Measurements from ENCODE around the gene SLC47A1. TPM values are rescaled to one million over a fixed set of nuclear protein-coding genes. Genes with fewer than 3 reads are reported as not detected.

The SLC47A1 gene
- total RNA-seq, 4 donors from 2014 or later = 0.72 to 2.2 (median 1.4) TPM; not detected in 1

DNA sequence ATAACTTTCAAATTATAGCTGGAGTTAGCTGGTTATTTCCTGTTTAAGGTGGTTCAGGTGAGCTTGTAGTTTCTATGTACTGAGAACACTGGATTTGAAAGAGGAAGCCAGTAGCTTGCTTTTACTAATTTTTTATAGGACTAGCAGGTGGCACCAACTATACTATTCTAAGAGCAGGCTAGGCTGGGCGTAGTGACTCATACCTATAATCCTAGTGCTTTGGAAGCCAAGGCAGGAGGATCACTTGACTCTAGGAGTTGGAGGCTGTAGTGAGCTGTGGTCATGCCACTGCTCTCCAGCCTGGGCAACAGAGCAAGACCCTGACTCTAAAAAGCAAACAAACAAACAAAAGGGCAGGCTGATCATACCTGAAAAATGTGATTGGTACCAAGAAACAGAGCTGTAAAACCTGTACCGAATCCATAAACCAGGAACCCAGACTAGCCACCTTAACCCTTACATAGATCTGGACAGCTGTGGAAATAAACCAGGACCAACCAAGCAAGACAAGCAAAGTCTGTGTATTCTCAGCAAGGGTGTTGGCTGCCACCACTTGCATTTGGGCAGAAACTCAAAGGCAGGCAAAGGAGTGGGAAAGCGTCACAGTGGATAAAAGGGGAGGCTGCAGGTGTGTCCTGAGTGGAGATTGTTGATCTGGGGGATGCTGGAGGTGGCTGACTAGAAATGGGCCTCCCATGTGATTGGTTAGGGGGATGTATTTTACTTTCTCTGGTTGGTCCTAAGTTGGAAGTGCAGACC, 36.3 kb downstream of the SLC47A1 start:
- H3K4me3 ChIP-seq = no peak overlapping the region
- no peaks in the 10 kb centered on the region for H3K4me1 ChIP-seq
- H3K36me3 ChIP-seq = no peaks in the 10 kb centered on the region
- TF ChIP-seq POLR2AphosphoS5 (IDR thresholded peaks at IDR 0.05) (peak; percentile 43), POLR2A (IDR thresholded peaks at IDR 0.05) (no peak)
- no peaks in the 10 kb centered on the region for H3K27me3 ChIP-seq
- no peak for ATAC-seq
- 33 to 83% methylated on average over 1 to 2 of the region's 3 CpGs for WGBS, 2 donors (ENCODE audit: low coverage in 1 of 2)
- H3K27ac ChIP-seq = no peak overlapping the region
- no peaks in the 10 kb centered on the region for H3K9me3 ChIP-seq

DNA sequence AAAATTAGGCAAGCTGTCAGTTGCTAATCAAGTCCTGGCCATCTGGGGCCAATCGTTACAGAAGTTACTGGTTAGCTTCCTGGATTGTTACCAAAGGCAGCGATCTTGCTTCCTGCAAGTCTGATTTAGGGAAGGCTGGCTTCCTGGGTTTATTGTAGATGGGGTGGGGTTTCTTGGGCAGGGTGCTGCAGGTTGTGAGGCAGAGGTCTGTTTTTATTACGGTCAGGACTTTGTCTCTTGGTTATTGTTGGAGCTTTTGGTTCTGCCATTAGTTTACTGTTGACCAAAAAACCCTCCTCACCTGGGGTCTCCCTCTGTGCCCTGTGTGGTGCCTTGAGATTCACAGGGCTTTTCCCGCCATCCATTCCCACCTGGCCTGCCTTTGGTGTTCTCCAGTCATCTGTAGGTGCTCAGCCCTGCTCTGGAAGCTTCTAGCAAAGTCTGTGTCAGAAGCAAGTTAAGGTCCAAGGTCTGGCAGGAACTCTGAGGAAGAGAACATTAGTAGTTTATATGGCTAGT, 36.9 kb downstream of the SLC47A1 start:
- Histone ChIP-seq H3K4me3 (no peak overlapping the region), H3K36me3 (no peaks in the 10 kb centered on the region), H3K4me1 (no peaks in the 10 kb centered on the region), H3K27me3 (no peaks in the 10 kb centered on the region), H3K27ac (no peak overlapping the region), H3K9me3 (no peaks in the 10 kb centered on the region)
- no peak for ATAC-seq
- TF ChIP-seq EP300 (IDR thresholded peaks at IDR 0.05) = no peak
- TF ChIP-seq, protein P1, sequence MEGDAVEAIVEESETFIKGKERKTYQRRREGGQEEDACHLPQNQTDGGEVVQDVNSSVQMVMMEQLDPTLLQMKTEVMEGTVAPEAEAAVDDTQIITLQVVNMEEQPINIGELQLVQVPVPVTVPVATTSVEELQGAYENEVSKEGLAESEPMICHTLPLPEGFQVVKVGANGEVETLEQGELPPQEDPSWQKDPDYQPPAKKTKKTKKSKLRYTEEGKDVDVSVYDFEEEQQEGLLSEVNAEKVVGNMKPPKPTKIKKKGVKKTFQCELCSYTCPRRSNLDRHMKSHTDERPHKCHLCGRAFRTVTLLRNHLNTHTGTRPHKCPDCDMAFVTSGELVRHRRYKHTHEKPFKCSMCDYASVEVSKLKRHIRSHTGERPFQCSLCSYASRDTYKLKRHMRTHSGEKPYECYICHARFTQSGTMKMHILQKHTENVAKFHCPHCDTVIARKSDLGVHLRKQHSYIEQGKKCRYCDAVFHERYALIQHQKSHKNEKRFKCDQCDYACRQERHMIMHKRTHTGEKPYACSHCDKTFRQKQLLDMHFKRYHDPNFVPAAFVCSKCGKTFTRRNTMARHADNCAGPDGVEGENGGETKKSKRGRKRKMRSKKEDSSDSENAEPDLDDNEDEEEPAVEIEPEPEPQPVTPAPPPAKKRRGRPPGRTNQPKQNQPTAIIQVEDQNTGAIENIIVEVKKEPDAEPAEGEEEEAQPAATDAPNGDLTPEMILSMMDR (IDR thresholded peaks at IDR 0.05) = no peak
- no peak for TF ChIP-seq POLR2AphosphoS5 (IDR thresholded peaks at IDR 0.05)
- WGBS, 2 donors (ENCODE audit: low coverage in 1 of 2) = 59 to 100% methylated on average over 1 to 4 of the region's 4 CpGs

DNA sequence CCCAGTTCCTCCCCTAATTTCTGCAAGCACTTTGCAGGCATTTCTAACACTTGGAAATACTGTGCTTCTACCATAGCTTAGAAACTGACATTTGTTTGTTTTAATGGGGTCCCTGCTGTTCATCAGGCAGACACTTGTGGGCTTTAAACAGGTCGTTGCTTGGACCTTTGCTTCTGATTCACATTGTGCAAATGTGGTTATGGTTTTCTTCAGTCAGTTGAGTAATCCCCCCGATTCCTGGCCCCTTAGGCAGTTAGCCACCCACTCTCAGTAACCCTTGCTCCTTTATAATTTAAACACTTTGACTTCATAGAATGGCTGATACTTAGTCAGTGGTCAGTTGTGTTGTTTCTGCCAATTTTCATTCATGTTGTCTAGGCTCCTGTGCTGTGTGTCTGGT, 39.4 kb downstream of the SLC47A1 start:
- no peak overlapping the region for H3K27ac ChIP-seq
- TF ChIP-seq, protein P1 (IDR thresholded peaks at IDR 0.05) = no peak
- TF ChIP-seq POLR2AphosphoS5 (IDR thresholded peaks at IDR 0.05) = peak; percentile 64
- no peak for ATAC-seq
- no peaks in the 10 kb centered on the region for H3K27me3 ChIP-seq
- H3K9me3 ChIP-seq = no peaks in the 10 kb centered on the region
- no peak overlapping the region for H3K4me3 ChIP-seq
- H3K4me1 ChIP-seq = no peaks in the 10 kb centered on the region
- WGBS, 2 donors (ENCODE audit: low coverage in 1 of 2) = 6 to 7% methylated on average over 2 of the region's 2 CpGs
- H3K36me3 ChIP-seq = no peaks in the 10 kb centered on the region

DNA sequence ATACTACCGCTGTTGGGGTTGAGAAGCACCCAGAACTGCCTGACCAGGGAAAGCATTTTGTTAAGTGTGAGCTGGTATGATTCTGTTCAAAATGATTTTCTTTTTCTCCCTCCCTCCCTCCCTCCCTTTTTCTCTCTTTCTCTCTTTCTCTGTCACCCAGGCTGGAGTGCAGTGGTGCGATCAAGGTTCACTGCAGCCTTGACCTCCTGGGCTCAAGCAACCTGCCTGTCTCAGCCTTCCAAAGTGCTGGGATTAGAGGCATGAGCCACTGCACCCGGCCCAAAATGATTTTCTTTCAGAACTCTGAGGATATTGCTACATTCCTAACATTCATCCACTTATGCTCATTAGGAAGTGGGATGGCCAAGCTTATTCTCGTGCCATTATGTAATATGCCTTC, 41.3 kb downstream of the SLC47A1 start:
- H3K27ac ChIP-seq = no peak overlapping the region
- H3K36me3 ChIP-seq = no peaks in the 10 kb centered on the region
- no peaks in the 10 kb centered on the region for H3K9me3 ChIP-seq
- H3K27me3 ChIP-seq = peaks cover 6% of the 10 kb centered on the region
- no peak for ATAC-seq
- TF ChIP-seq EP300 (IDR thresholded peaks at IDR 0.05) (no peak), POLR2AphosphoS5 (IDR thresholded peaks at IDR 0.05) (no peak), POLR2A (IDR thresholded peaks at IDR 0.05) (no peak)
- TF ChIP-seq, protein P1 (IDR thresholded peaks at IDR 0.05) = no peak
- peaks cover 0 to 8% (median under 1%) of the 10 kb centered on the region in 3 donors for H3K4me1 ChIP-seq
- no peak overlapping the region for H3K4me3 ChIP-seq
- 79 to 100% methylated on average over 1 to 3 of the region's 4 CpGs for WGBS, 2 donors (ENCODE audit: low coverage in 1 of 2)

DNA sequence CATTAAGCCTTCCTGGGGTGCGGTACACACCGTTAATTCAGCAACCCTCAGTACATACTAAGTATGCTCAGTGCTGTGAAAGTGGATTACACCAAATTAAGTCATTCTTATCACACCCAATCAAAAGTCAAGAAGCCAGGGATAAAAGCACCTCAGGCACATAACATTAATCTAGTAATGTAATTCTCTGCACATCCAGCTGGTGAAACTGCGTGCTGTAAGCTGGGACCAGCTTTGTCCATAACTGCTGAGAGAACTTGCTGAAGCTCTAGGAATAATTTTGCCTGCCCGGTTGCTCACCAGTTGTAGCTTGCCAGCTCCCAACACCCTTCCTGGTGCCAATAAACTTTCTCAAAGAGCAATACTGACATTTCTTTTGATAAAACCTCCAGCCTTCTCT, 44.9 kb downstream of the SLC47A1 start:
- Histone ChIP-seq H3K36me3 (no peaks in the 10 kb centered on the region), H3K4me1 (peaks cover 0 to 14% (median 4%) of the 10 kb centered on the region in 3 donors), H3K27me3 (peaks cover 13% of the 10 kb centered on the region), H3K4me3 (no peak overlapping the region), H3K9me3 (no peaks in the 10 kb centered on the region), H3K27ac (no peak overlapping the region)
- WGBS, 2 donors (ENCODE audit: low coverage in 1 of 2) = 44 to 76% methylated on average over 2 to 4 of the region's 4 CpGs
- TF ChIP-seq, protein P1 (IDR thresholded peaks at IDR 0.05) = no peak
- no peak for TF ChIP-seq EP300 (IDR thresholded peaks at IDR 0.05)
- TF ChIP-seq POLR2AphosphoS5 (IDR thresholded peaks at IDR 0.05) = no peak
- TF ChIP-seq POLR2A (IDR thresholded peaks at IDR 0.05) = no peak
- no peak for ATAC-seq

Data from gastroesophageal sphincter (tissue), 4 donors.